LNCAP (cell line): ENCODE results near the gene NLRP11.

Experiments used
- CTCF ChIP-seq: fragments of 450-650 bp; IDR thresholded peaks from 2 replicates; pipeline ENCODE4 v1.5.1; 2017; ENCODE audit warnings: mild to moderate bottlenecking

NLRP11 gene

GRCh38 chr19:55831846-55832245 lies at the start of gene NLRP11:
Gene NLRP11 (minus strand): TSS chr19:55831999. CDS start chr19:55818174, 13,825 bp downstream.
- no peak for TF ChIP-seq CTCF

DNA sequence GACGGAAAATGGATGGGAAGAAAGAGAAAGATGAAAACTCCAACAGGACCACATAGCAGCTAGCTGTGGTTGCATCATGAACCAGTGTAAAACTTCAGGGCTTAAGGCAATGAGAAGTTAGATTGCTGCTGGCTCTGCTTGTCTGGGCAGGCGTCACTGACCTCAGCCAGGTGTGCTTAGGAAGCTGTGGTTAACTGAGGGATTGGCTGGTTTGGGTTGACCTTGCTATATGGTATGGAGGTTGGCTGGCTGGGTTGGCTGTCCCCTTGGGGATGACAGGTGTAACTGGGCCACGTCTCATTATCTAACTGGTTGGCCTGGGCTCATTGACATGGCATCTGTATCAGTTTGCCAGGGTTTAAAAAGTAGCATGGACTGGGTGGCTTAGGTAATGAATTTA lies 45.4 kb upstream of the NLRP11 start:
- no peak for TF ChIP-seq CTCF

DNA sequence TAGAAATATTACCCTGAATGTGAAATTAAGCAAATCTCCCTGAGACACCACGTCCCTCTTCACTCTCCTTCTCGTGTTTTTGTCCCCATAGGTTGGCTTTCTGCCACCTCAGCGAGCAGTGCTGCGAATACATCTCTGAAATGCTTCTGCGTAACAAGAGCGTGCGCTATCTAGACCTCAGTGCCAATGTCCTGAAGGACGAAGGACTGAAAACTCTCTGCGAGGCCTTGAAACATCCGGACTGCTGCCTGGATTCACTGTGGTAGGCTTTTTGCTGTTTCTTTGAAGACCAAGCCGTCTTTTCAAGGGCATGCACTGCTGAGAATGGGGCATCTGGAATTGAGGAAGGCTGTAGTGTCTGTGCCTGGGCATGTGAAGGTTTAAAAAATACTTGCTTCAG lies 38.9 kb upstream of the NLRP11 start:
- no peak for TF ChIP-seq CTCF

- no peak for TF ChIP-seq CTCF
These were observed 35.3 kb upstream of the NLRP11 start for GRCh38 chr19:55867101-55867500.

DNA sequence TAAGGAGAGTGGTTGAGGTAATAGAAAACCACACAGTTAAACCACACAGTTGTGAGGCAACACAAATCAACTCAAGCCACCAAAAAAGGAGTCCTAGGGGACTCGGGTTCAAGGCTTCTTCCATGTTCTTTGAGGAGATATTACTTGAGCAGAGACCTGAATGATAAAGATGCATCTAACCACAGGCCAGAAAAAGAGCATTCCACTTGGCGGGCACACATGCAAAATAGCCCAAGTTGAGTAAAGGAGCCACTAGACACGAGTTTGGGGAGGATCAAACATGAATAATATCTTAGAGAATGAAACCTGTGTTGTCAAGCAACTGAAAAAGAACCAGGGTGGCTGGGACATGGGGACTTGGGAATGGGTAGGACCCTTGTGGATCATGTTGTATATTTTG lies 34.7 kb upstream of the NLRP11 start:
- no peak for TF ChIP-seq CTCF

GRCh38 chr19:55858969-55859368 lies 27.2 kb upstream of the NLRP11 start:
- TF ChIP-seq CTCF, result no peak

- no peak for TF ChIP-seq CTCF
These were observed 26.6 kb upstream of the NLRP11 start for GRCh38 chr19:55858401-55858800.

- no peak for TF ChIP-seq CTCF
These were observed 26.2 kb upstream of the NLRP11 start for GRCh38 chr19:55857974-55858373.
